GM23338 (cell line): ENCODE results near the gene CTNNA2. TPM values are rescaled to one million over a fixed set of nuclear protein-coding genes. Genes with fewer than 3 reads are reported as not detected.
A peak's percentile ranks its signal among the peaks of the same experiment; 100 is the strongest.

Experiments
- ATAC-seq: fragments of 200-7000 bp; cut with Tn5 transposase; 3 replicates; pipeline ENCODE4 v1.9.1; 2020
- DNase-seq: peaks from one replicate; pipeline ENCODE4 v3.0.0-alpha.2; 2015; ENCODE audit warnings: low spot score
- H2AFZ ChIP-seq: fragments of 200-600 bp; sonication (generic); 2 replicates; pipeline ENCODE4 v1.8.0; 2016; ENCODE audit warnings: antibody characterized with exemption, mild to moderate bottlenecking, moderate library complexity
- H3F3A ChIP-seq: fragments of 200-600 bp; sonication (generic); replicated peaks from 2 replicates; pipeline ENCODE4 v1.8.0; 2017; ENCODE audit warnings: antibody characterized with exemption, mixed run types, low read depth
- H3K27ac ChIP-seq: fragments of 200-600 bp; sonication (generic); 2 replicates; pipeline ENCODE4 v1.6.1; 2016; ENCODE audit warnings: low read depth
- H3K27me3 ChIP-seq: fragments of 200-600 bp; sonication (generic); 2 replicates; pipeline ENCODE4 v1.8.0; 2016; ENCODE audit warnings: mild to moderate bottlenecking, mixed run types, moderate library complexity; ENCODE audit not compliant: insufficient read depth
- H3K36me3 ChIP-seq: fragments of 200-600 bp; sonication (generic); 2 replicates; pipeline ENCODE4 v1.8.0; 2016; ENCODE audit warnings: mild to moderate bottlenecking; ENCODE audit not compliant: insufficient read depth
- H3K4me1 ChIP-seq: fragments of 200-600 bp; sonication (generic); 2 replicates; pipeline ENCODE4 v1.8.0; 2016; ENCODE audit warnings: mild to moderate bottlenecking, moderate library complexity; ENCODE audit not compliant: insufficient read depth
- H3K4me2 ChIP-seq: fragments of 200-600 bp; sonication (generic); 2 replicates; pipeline ENCODE4 v1.7.1; 2017; ENCODE audit warnings: mixed run types
- H3K4me3 ChIP-seq: fragments of 200-600 bp; sonication (generic); 2 replicates; pipeline ENCODE4 v1.6.1; 2016; ENCODE audit warnings: mixed run types
- H3K79me2 ChIP-seq: fragments of 200-600 bp; sonication (generic); replicated peaks from 2 replicates; pipeline ENCODE4 v1.8.0; 2017; ENCODE audit warnings: mild to moderate bottlenecking; ENCODE audit not compliant: insufficient read depth
- H3K9me2 ChIP-seq: fragments of 200-600 bp; sonication (generic); 2 replicates; pipeline ENCODE4 v1.8.0; 2017; ENCODE audit not compliant: insufficient read depth
- H4K20me1 ChIP-seq: fragments of 200-600 bp; sonication (generic); replicated peaks from 2 replicates; pipeline ENCODE4 v1.8.0; 2017; ENCODE audit warnings: mild to moderate bottlenecking; ENCODE audit not compliant: insufficient read depth
- H3K27ac Mint-ChIP-seq: 2 replicates; pipeline ENCODE4 v1.8.0; 2020; ENCODE audit warnings: inconsistent platforms, mild to moderate bottlenecking, moderate library complexity, mixed read lengths
- H3K27me3 Mint-ChIP-seq: 3 replicates; pipeline ENCODE4 v1.8.0; 2022; ENCODE audit warnings: low read depth, mild to moderate bottlenecking, moderate library complexity, mixed read lengths, inconsistent platforms; ENCODE audit not compliant: insufficient read depth, poor library complexity
- H3K36me3 Mint-ChIP-seq: 3 replicates; pipeline ENCODE4 v1.8.0; 2021; ENCODE audit warnings: low read depth, mild to moderate bottlenecking, inconsistent platforms, moderate library complexity, mixed read lengths
- H3K4me1 Mint-ChIP-seq: 3 replicates; pipeline ENCODE4 v1.8.0; 2020; ENCODE audit warnings: mild to moderate bottlenecking, inconsistent platforms, mixed read lengths
- H3K4me3 Mint-ChIP-seq: 3 replicates; pipeline ENCODE4 v1.8.0; 2021; ENCODE audit warnings: moderate library complexity, mild to moderate bottlenecking, inconsistent platforms, mixed read lengths
- H3K9me3 Mint-ChIP-seq: 3 replicates; pipeline ENCODE4 v1.8.0; 2020; ENCODE audit warnings: moderate library complexity, mild to moderate bottlenecking, inconsistent platforms, mixed read lengths
- CREB1 ChIP-seq: fragments of 250-450 bp; sonication (Bioruptor Pico); IDR thresholded peaks from 2 replicates; pipeline ENCODE4 v1.5.0; 2020; ENCODE audit warnings: low read depth, mild to moderate bottlenecking, moderate library complexity
- CTCF ChIP-seq, 2 experiments: fragments of 200-600 bp in 1 of 2; sonication (generic) in 1 of 2; conservative IDR thresholded peaks; 2 replicates each; pipeline versions ENCODE4 v1.5.1 to v1.6.1; 2016 to 2017; ENCODE audit warnings: antibody characterized with exemption in 2 of 2, low read depth in 2 of 2, mild to moderate bottlenecking in 2 of 2, moderate library complexity in 1 of 2
- ETS1 ChIP-seq: IDR thresholded peaks from 2 replicates; pipeline ENCODE4 v1.6.1; 2016; ENCODE audit warnings: antibody characterized with exemption
- EZH2 ChIP-seq: fragments of 200-600 bp; sonication (generic); IDR thresholded peaks from one replicate; pipeline ENCODE4 v1.8.0; 2017; ENCODE audit warnings: antibody characterized with exemption, mild to moderate bottlenecking, low read depth; ENCODE audit not compliant: unreplicated experiment
- EZH2phosphoT487 ChIP-seq: fragments of 200-600 bp; sonication (generic); IDR thresholded peaks from one replicate; pipeline ENCODE4 v1.8.1; 2018; ENCODE audit warnings: antibody characterized with exemption; ENCODE audit not compliant: unreplicated experiment
- JUNB ChIP-seq: IDR thresholded peaks from one replicate; pipeline ENCODE4 v1.6.1; 2016; ENCODE audit warnings: antibody characterized with exemption; ENCODE audit not compliant: unreplicated experiment
- NANOG ChIP-seq: IDR thresholded peaks from 2 replicates; pipeline ENCODE4 v1.6.1; 2016; ENCODE audit warnings: antibody characterized with exemption, borderline replicate concordance
- POLR2AphosphoS5 ChIP-seq: IDR thresholded peaks from 2 replicates; pipeline ENCODE4 v1.6.1; 2016; ENCODE audit warnings: antibody characterized with exemption, low read depth
- REST ChIP-seq: IDR thresholded peaks from one replicate; pipeline ENCODE4 v1.6.1; 2018; ENCODE audit warnings: antibody characterized with exemption; ENCODE audit not compliant: unreplicated experiment
- STAT1 ChIP-seq: IDR thresholded peaks from one replicate; pipeline ENCODE4 v1.6.1; 2016; ENCODE audit warnings: antibody characterized with exemption; ENCODE audit not compliant: unreplicated experiment
- ZNF114 ChIP-seq: fragments of 250-450 bp; sonication (Bioruptor Pico); IDR thresholded peaks from 2 replicates; pipeline ENCODE4 v1.5.0; 2020; ENCODE audit warnings: mild to moderate bottlenecking, moderate library complexity
- ZNF331 ChIP-seq: fragments of 250-450 bp; sonication (Bioruptor Pico); IDR thresholded peaks from 2 replicates; pipeline ENCODE4 v1.5.0; 2020; ENCODE audit warnings: low read depth, mild to moderate bottlenecking, moderate library complexity
- ZNF462 ChIP-seq: fragments of 250-450 bp; sonication (Bioruptor Pico); IDR thresholded peaks from 2 replicates; pipeline ENCODE4 v1.5.0; 2020; ENCODE audit warnings: mild to moderate bottlenecking, moderate library complexity
- polyA plus RNA-seq: library from polyadenylated mRNA; unstranded; fragments of >200 nt; fragmentation: Nextera tagmentation; extraction: Ambion mirVana; gene quantifications from 2 replicates; pipeline ENCODE4 v1.2.1, GENCODE V29; 2016
- total RNA-seq: library from RNA; depleted of rRNA; stranded (reverse); fragments of >200 nt; shearing (Covaris generic); gene quantifications from 2 replicates; pipeline ENCODE4 v1.2.3, GENCODE V29; 2014

CTNNA2 gene
- total and polyA plus RNA-seq, 2 experiments from 2014 or later, result 6.4 to 15.6 TPM

- Histone ChIP-seq H3K4me3 (no peak overlapping the region), H3K79me2 (no peaks in the 10 kb centered on the region), H3F3A (no peaks in the 10 kb centered on the region), H3K36me3 (no peaks in the 10 kb centered on the region), H3K9me2 (no peaks in the 10 kb centered on the region; the same call in 1 of the 2 replicates), H3K27me3 (no peaks in the 10 kb centered on the region), H4K20me1 (no peaks in the 10 kb centered on the region), H3K27ac (0 out of 2 replicates have a peak overlapping the region, but pooled peaks have one; percentile 14), H2AFZ (no peak overlapping the region), H3K4me1 (no peaks in the 10 kb centered on the region), H3K4me2 (no peak overlapping the region)
- no peak for TF ChIP-seq ZNF331
- no peak for TF ChIP-seq STAT1
- TF ChIP-seq ZNF114 (CRISPR knock-in tag), result no peak
- no peak for TF ChIP-seq CREB1 (CRISPR knock-in tag)
- no peak for TF ChIP-seq EZH2
- no peak for TF ChIP-seq ETS1
- no peak for TF ChIP-seq ZNF462 (CRISPR knock-in tag)
- TF ChIP-seq POLR2AphosphoS5, result no peak
- TF ChIP-seq JUNB, result no peak
- no peak for TF ChIP-seq REST
- TF ChIP-seq NANOG, result no peak
- no peak for TF ChIP-seq EZH2phosphoT487
- no peak for TF ChIP-seq CTCF (conservative IDR thresholded peaks at IDR 0.05; ENCODE audit: low read depth in 2 of 2)
- ATAC-seq (no peak), DNase-seq (no peak)
- H3K27me3 Mint-ChIP-seq, result peaks cover 1% of the 10 kb centered on the region
- H3K9me3 Mint-ChIP-seq, result no peaks in the 10 kb centered on the region
- no peaks in the 10 kb centered on the region; the same call in 2 of the 3 replicates for H3K36me3 Mint-ChIP-seq
- H3K27ac Mint-ChIP-seq, result no peak overlapping the region
- H3K4me1 Mint-ChIP-seq, result peaks cover 10% of the 10 kb centered on the region; the same call in 2 of the 3 replicates
- no peak overlapping the region for H3K4me3 Mint-ChIP-seq
Observed at GRCh38 chr2:79700651-79701050, 187.8 kb downstream of the CTNNA2 start.
